Eye (tissue), 1 donor: ENCODE results near the gene PDE4D.

Experiments
- DNase-seq: peaks from one replicate; pipeline ENCODE4 v3.0.0-alpha.2; 2015

PDE4D gene

GRCh38 chr5:59152701-59153245, 740.8 kb downstream of the PDE4D start:
- DNase-seq = no peak

GRCh38 chr5:59151162-59151889, 742.2 kb downstream of the PDE4D start:
- DNase-seq = no peak

GRCh38 chr5:59149827-59150226, 743.7 kb downstream of the PDE4D start:
- DNase-seq = no peak

DNA sequence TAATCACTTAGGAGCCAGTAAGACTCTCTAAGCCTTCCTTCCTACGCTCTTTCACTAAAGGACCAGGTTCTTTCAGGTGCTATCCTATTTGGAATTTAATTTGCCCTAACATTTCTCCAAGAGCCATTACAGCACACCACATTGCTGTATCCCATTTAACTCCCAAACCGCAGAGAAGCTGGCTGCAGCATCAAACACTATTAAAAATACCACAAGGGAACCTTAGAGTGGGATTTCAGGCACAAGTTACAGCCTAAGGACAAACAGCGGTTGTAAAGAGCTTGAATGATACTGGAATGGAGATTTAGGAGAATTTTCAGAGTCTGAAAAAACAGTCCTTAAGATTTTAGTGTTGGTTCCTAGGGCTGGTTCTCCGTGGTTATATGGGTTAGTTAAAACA, 744.3 kb downstream of the PDE4D start:
- DNase-seq = no peak

- DNase-seq = no peak
Measured at GRCh38 chr5:59146729-59147128, 746.8 kb downstream of the PDE4D start.

- DNase-seq = no peak
Measured at GRCh38 chr5:59143926-59144333, 749.6 kb downstream of the PDE4D start.

- no peak for DNase-seq
Measured at GRCh38 chr5:59142927-59143326, 750.6 kb downstream of the PDE4D start.

DNA sequence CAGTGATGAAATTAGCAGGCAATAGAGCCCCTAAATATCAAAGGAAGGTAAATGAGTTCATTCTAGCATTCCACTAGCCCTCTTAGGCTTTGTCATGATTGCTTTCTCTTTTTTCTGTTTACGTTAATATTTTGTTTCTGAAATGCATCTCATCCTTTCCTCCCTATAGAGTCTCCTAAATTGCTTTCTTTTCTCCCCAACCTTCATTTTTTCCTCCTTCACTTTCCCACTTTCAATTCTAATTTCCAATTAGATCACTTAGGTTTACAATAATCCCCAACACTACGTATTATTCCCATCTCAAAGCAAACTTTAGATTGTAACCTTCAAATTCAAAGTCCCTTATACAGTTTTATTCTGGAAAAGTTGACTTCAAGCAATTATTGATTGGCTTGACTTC, 751.4 kb downstream of the PDE4D start:
- DNase-seq = no peak

DNA sequence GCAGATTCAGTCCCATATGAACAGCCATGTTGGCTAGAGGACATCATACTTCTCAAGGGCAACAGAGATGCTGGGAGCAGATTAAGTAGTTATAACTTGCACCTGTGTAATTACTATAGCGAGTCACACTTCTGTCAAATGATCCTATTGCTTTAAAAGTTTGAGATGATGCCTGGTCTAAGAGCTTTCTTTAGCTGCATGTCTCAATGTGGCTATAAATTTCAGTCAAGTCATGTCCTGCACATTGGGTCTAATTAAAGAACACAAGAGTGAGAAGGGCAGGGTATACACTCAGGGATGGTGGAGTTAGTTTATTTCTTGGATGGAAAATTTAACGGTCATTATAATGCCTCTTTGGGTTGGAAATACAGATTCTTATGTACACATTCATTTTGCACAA, 753.4 kb downstream of the PDE4D start:
- no peak for DNase-seq

GRCh38 chr5:59139695-59140094, 753.8 kb downstream of the PDE4D start:
- DNase-seq = no peak

DNA sequence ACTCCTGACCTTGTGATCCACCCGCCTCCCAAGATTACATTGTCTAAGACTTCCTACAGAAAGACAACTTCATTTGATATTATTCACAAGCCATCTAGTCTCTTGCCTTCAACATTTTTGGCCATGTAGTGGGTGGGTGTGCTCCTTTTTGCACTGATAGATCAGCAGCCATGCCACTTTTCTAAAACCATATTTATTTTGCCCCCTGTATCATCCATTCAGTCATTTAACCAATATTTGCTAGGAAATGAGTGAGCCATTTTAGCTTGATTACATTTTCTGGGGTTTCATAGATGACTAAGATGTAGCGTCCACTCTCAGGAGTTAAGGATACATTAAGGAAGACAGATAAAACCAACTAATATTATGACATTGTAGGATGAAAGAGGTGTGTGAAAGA, 755.0 kb downstream of the PDE4D start:
- DNase-seq = no peak

GRCh38 chr5:59137846-59138245, 755.7 kb downstream of the PDE4D start:
- DNase-seq = no peak

GRCh38 chr5:59136549-59136948, 757.0 kb downstream of the PDE4D start:
- no peak for DNase-seq

- no peak for DNase-seq
Measured at GRCh38 chr5:59134471-59135163, 758.9 kb downstream of the PDE4D start.

GRCh38 chr5:59133764-59134261, 759.7 kb downstream of the PDE4D start:
- DNase-seq = peak; percentile 33

- no peak for DNase-seq
Measured at GRCh38 chr5:59132131-59132530, 761.4 kb downstream of the PDE4D start.

GRCh38 chr5:59130431-59130830, 763.1 kb downstream of the PDE4D start:
- no peak for DNase-seq

DNA sequence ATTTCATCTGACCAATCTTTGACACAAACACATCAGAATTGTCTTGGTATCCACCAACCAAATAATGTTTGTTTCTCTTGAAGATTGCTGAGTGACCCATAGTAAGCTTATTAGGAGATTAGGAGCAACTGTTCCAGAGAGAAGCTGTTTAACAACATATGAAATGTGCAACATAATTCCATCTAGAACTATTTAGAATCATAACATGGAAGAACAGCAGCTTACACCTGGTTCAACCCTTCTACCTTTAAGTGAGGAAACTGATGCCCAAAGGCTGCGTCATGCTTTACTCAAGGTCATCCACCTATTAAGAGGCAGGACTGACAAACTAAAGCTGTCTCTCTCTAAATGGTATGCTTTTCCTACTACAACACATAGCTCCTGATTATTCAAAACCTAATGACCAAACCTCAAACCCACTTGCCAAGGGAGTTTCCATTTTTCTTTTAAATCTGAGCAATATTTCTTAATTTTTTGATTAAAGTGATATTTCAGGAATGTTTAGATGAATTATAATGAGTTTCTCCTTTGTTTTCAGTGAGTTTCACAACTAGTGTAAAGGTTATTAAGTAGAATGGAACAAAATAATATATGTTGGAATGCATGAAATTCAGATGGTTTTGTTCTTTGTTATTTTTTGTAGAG, 764.8 kb downstream of the PDE4D start:
- DNase-seq = no peak

DNA sequence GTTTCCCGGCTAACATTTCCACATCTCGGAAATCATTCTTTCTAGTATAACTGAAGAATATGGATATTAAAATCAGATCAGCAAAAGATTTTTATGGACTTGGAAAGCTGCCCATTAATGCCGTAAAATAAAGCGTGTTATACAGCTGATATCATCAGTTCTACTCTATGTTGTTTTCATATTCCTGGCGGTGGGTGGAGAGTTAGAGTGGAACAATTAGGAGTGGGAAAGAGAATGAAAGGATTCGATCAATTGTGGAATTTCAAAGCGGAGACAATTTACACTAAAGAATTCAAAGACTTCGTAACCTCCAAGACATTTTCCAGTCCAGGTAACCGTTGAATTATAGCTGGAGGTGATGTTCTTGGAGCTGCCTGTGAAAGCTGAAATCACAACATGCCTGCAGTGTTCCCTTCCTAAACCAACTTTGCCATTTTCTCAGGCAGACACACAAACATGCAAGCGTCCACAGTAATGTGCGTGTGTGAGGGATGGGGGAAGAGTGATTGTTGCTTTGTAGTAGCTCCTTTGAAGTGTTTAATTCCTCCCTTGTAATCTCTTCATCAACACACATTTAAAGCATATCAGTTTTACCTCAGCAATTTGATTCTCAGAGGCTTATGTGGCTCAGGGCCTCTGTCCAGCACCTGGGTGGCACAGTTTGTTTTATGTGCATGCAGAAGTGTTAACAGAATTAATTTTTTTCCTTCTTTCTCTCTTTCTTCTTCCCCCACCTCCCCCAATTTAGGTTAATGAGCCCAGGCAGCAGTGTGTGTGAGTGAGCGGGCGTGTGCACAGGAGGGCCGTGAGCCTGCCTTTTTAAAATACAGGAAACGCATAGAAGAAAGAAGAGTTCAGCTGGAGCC, 766.6 kb downstream of the PDE4D start:
- DNase-seq = peak; percentile 81

DNA sequence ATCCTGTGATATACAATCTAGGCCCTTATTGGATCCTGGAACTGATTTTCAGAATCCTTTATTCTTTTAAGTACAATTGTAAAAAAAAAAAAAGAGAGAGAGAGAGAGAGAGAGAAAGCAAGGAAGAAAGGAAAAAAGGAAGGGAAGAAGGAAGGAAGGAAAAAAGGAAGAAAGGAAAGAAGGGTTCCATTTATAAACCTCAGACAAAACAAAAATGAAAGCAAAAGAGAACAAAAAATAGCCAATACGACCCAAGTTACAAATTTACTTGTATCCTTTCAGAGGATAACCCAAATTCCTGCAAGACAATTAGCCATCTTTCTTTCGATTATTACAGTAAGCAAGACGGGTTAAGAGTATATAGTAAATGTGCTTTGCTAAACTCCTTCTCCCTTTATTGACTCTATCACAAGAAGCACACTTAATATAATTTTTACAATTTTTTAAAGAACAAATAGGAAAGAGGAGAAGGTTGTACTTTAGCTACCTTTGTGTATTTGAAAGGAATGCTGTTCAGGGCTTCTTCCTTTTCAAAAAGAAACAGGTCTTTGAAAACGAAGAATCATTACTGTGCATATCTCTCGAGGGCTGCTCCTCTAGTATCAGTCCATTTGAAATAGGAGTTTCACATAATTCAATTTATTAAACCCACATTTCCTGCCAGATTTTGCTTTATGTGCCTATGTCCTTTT, 767.4 kb downstream of the PDE4D start:
- DNase-seq = peak; percentile 50

GRCh38 chr5:59125011-59125961, 768.2 kb downstream of the PDE4D start:
- DNase-seq = peak; percentile 53
